ENCODE results near the gene PCDHGA3. TPM values are rescaled to one million over a fixed set of nuclear protein-coding genes. Genes with fewer than 3 reads are reported as not detected.

Gene PCDHGA3
- total and polyA plus RNA-seq, 2 experiments from 2014 or later = 0.63 to 0.90 TPM

GRCh38 chr5:141356133-141356532 is 12.5 kb downstream of the PCDHGA3 start:
- no peak overlapping the region for H3K4me3 ChIP-seq
- H3K27ac ChIP-seq (ENCODE audit: low read depth) = no peak overlapping the region
- H3K4me3 Mint-ChIP-seq = no peak overlapping the region
- DNase-seq (ENCODE audit: low spot score) = no peak
- H3K9me3 Mint-ChIP-seq = peaks cover 62% of the 10 kb centered on the region
- no peaks in the 10 kb centered on the region for H3K4me1 ChIP-seq (ENCODE audit: insufficient read depth)
- TF ChIP-seq ETS1 (IDR thresholded peaks at IDR 0.05) = no peak
- TF ChIP-seq CREB1 (CRISPR knock-in tag; IDR thresholded peaks at IDR 0.05; ENCODE audit: low read depth) = no peak
- TF ChIP-seq REST (IDR thresholded peaks at IDR 0.05; ENCODE audit: unreplicated experiment) = no peak
- TF ChIP-seq JUNB (IDR thresholded peaks at IDR 0.05; ENCODE audit: unreplicated experiment) = no peak
- TF ChIP-seq NANOG (IDR thresholded peaks at IDR 0.05; ENCODE audit: borderline replicate concordance) = no peak
- no peak for TF ChIP-seq ZNF331 (CRISPR knock-in tag; IDR thresholded peaks at IDR 0.05; ENCODE audit: low read depth)
- TF ChIP-seq EZH2phosphoT487 (IDR thresholded peaks at IDR 0.05; ENCODE audit: unreplicated experiment) = no peak
- no peak for TF ChIP-seq ZNF462 (CRISPR knock-in tag; IDR thresholded peaks at IDR 0.05)
- no peak for TF ChIP-seq EZH2 (IDR thresholded peaks at IDR 0.05; ENCODE audit: low read depth, unreplicated experiment)
- TF ChIP-seq CTCF (conservative IDR thresholded peaks at IDR 0.05; ENCODE audit: low read depth in 2 of 2) = no peak
- TF ChIP-seq ZNF114 (CRISPR knock-in tag; IDR thresholded peaks at IDR 0.05) = no peak
- TF ChIP-seq STAT1 (IDR thresholded peaks at IDR 0.05; ENCODE audit: unreplicated experiment) = no peak
- TF ChIP-seq POLR2AphosphoS5 (IDR thresholded peaks at IDR 0.05; ENCODE audit: low read depth) = no peak
- H2AFZ ChIP-seq = no peak overlapping the region
- H3K27ac Mint-ChIP-seq = no peak overlapping the region
- H3K79me2 ChIP-seq (replicated peaks; ENCODE audit: insufficient read depth) = no peaks in the 10 kb centered on the region
- peaks cover 5% of the 10 kb centered on the region for H3K4me1 Mint-ChIP-seq
- H3K27me3 Mint-ChIP-seq (ENCODE audit: insufficient read depth, low read depth, poor library complexity) = peaks cover 9% of the 10 kb centered on the region
- 0 out of 2 replicates have a peak, but pooled peaks cover 3% of the 10 kb centered on the region for H3F3A ChIP-seq (replicated peaks; ENCODE audit: low read depth)
- H3K36me3 ChIP-seq (ENCODE audit: insufficient read depth) = no peaks in the 10 kb centered on the region
- no peaks in the 10 kb centered on the region for H3K27me3 ChIP-seq (ENCODE audit: insufficient read depth)
- H3K36me3 Mint-ChIP-seq (ENCODE audit: low read depth) = peaks cover 61% of the 10 kb centered on the region
- H4K20me1 ChIP-seq (replicated peaks; ENCODE audit: insufficient read depth) = no peaks in the 10 kb centered on the region
- no peaks in the 10 kb centered on the region for H3K9me2 ChIP-seq (ENCODE audit: insufficient read depth)
- no peak for ATAC-seq
- no peak overlapping the region for H3K4me2 ChIP-seq

Data from GM23338 (cell line).